OCI-LY1 (cell line): ENCODE measurements around the gene GABRG3.

ENCODE experiments used
- H2AFZ ChIP-seq: fragments of 200-600 bp; sonication (generic), shearing (Covaris generic); 2 replicates; pipeline ENCODE4 v1.6.0; 2014; ENCODE audit warnings: antibody characterized with exemption, mild to moderate bottlenecking, low read length
- H3F3A ChIP-seq: fragments of 200-600 bp; sonication (generic), shearing (Covaris generic); 2 replicates; pipeline ENCODE4 v1.6.0; 2014; ENCODE audit warnings: mild to moderate bottlenecking, antibody characterized with exemption, low read length, moderate library complexity; ENCODE audit not compliant: insufficient read depth
- H3K27ac ChIP-seq: fragments of 200-600 bp; sonication (generic); 2 replicates; pipeline ENCODE4 v1.5.1; 2014; ENCODE audit warnings: low read length, mixed run types, mild to moderate bottlenecking, low read depth; ENCODE audit not compliant: poor library complexity, severe bottlenecking
- H3K27me3 ChIP-seq: fragments of 200-600 bp; sonication (generic); 2 replicates; pipeline ENCODE4 v1.6.0; 2014; ENCODE audit warnings: antibody characterized with exemption, mild to moderate bottlenecking, low read length, moderate library complexity; ENCODE audit not compliant: insufficient read depth
- H3K36me3 ChIP-seq: fragments of 200-600 bp; sonication (generic); 2 replicates; pipeline ENCODE4 v1.6.1; 2014; ENCODE audit warnings: mild to moderate bottlenecking, antibody characterized with exemption, low read length, moderate library complexity, mixed read lengths; ENCODE audit not compliant: insufficient read depth
- H3K4me1 ChIP-seq: fragments of 200-600 bp; sonication (generic); 2 replicates; pipeline ENCODE4 v1.5.1; 2014; ENCODE audit warnings: mild to moderate bottlenecking, low read length, moderate library complexity; ENCODE audit not compliant: insufficient read depth, severe bottlenecking
- H3K4me2 ChIP-seq: fragments of 200-600 bp; sonication (generic), shearing (Covaris generic); 2 replicates; pipeline ENCODE4 v1.6.1; 2014; ENCODE audit warnings: low read length
- H3K4me3 ChIP-seq: fragments of 200-600 bp; sonication (generic); 2 replicates; pipeline ENCODE4 v1.5.1; 2014; ENCODE audit warnings: low read length, low read depth, mild to moderate bottlenecking, mixed read lengths; ENCODE audit not compliant: poor library complexity, severe bottlenecking
- H3K79me2 ChIP-seq: fragments of 200-600 bp; shearing (Covaris generic); 2 replicates; pipeline ENCODE4 v1.6.1; 2016; ENCODE audit warnings: mixed run types, low read length, mixed read lengths; ENCODE audit not compliant: insufficient read depth
- H3K9ac ChIP-seq: fragments of 200-600 bp; sonication (generic), shearing (Covaris generic); 2 replicates; pipeline ENCODE4 v1.6.1; 2014; ENCODE audit warnings: mild to moderate bottlenecking, low read length, mixed read lengths
- H3K9me2 ChIP-seq: fragments of 200-600 bp; sonication (generic), shearing (Covaris generic); 2 replicates; pipeline ENCODE4 v1.6.1; 2014; ENCODE audit warnings: low read depth, mild to moderate bottlenecking, low read length, mixed read lengths
- H3K9me3 ChIP-seq: fragments of 200-600 bp; shearing (Covaris generic); 2 replicates; pipeline ENCODE4 v1.6.1; 2014; ENCODE audit warnings: low read length, mixed read lengths
- H4K20me1 ChIP-seq: fragments of 200-600 bp; sonication (generic), shearing (Covaris generic); 2 replicates; pipeline ENCODE4 v1.6.0; 2016; ENCODE audit warnings: mild to moderate bottlenecking, low read length; ENCODE audit not compliant: insufficient read depth
- CTCF ChIP-seq: fragments of 200-600 bp; sonication (generic), shearing (Covaris generic); IDR thresholded peaks from 2 replicates; pipeline ENCODE4 v1.5.1; 2017; ENCODE audit warnings: mild to moderate bottlenecking, antibody characterized with exemption, low read length, moderate library complexity, mixed read lengths
- EZH2 ChIP-seq: fragments of 200-600 bp; sonication (generic), shearing (Covaris generic); IDR thresholded peaks from 2 replicates; pipeline ENCODE4 v1.8.0; 2017; ENCODE audit warnings: borderline replicate concordance, mixed run types, mild to moderate bottlenecking, antibody characterized with exemption, low read length, moderate library complexity, mixed read lengths

GABRG3 gene

GRCh38 chr15:27433604-27434003 lies 462.6 kb downstream of the GABRG3 start:
- Histone ChIP-seq H3F3A (no peaks in the 10 kb centered on the region), H4K20me1 (no peaks in the 10 kb centered on the region), H3K27ac (no peak overlapping the region), H3K79me2 (no peaks in the 10 kb centered on the region), H3K4me3 (no peak overlapping the region), H3K4me2 (no peak overlapping the region), H3K9ac (no peak overlapping the region), H3K9me3 (no peaks in the 10 kb centered on the region), H3K27me3 (no peaks in the 10 kb centered on the region), H3K4me1 (no peaks in the 10 kb centered on the region), H3K9me2 (no peaks in the 10 kb centered on the region), H2AFZ (no peak overlapping the region), H3K36me3 (no peaks in the 10 kb centered on the region)
- TF ChIP-seq EZH2 (no peak), CTCF (no peak)

- no peaks in the 10 kb centered on the region for H3F3A ChIP-seq
- H3K4me1 ChIP-seq, result no peaks in the 10 kb centered on the region
- no peaks in the 10 kb centered on the region for H3K79me2 ChIP-seq
- no peaks in the 10 kb centered on the region for H3K27me3 ChIP-seq
- no peak overlapping the region for H3K4me3 ChIP-seq
- no peak overlapping the region for H3K27ac ChIP-seq
- H3K9ac ChIP-seq, result no peak overlapping the region
- no peaks in the 10 kb centered on the region for H3K9me3 ChIP-seq
- H3K9me2 ChIP-seq, result no peaks in the 10 kb centered on the region
- H4K20me1 ChIP-seq, result no peaks in the 10 kb centered on the region
- no peak overlapping the region for H3K4me2 ChIP-seq
- no peak overlapping the region for H2AFZ ChIP-seq
- TF ChIP-seq CTCF, result no peak
- no peak for TF ChIP-seq EZH2
- H3K36me3 ChIP-seq, result no peaks in the 10 kb centered on the region
These were observed 467.7 kb downstream of the GABRG3 start for GRCh38 chr15:27438403-27439375.

GRCh38 chr15:27441120-27441519 lies 470.1 kb downstream of the GABRG3 start:
- Histone ChIP-seq H3F3A (no peaks in the 10 kb centered on the region), H3K9ac (no peak overlapping the region), H3K9me3 (no peaks in the 10 kb centered on the region), H3K4me1 (no peaks in the 10 kb centered on the region), H2AFZ (no peak overlapping the region), H3K36me3 (no peaks in the 10 kb centered on the region), H4K20me1 (no peaks in the 10 kb centered on the region), H3K27me3 (no peaks in the 10 kb centered on the region), H3K9me2 (no peaks in the 10 kb centered on the region), H3K27ac (no peak overlapping the region), H3K79me2 (no peaks in the 10 kb centered on the region), H3K4me3 (no peak overlapping the region), H3K4me2 (no peak overlapping the region)
- no peak for TF ChIP-seq CTCF
- no peak for TF ChIP-seq EZH2
